AG04450 (cell line): ENCODE data around the gene ATP6V1C2. TPM values are rescaled to one million over a fixed set of nuclear protein-coding genes. Genes with fewer than 3 reads are reported as not detected.

ENCODE experiments used
- CTCF ChIA-PET: fragments of 300-600, 350-600 bp; formaldehyde crosslinking; extraction: SDS; loops from one replicate; lab custom pipeline; 2022; ENCODE audit warnings: antibody characterized with exemption, inconsistent platforms; lab: Charles Lee
- POLR2A ChIA-PET: fragments of 350-600 bp; formaldehyde crosslinking; extraction: SDS; loops from one replicate; lab custom pipeline; 2021; ENCODE audit warnings: antibody characterized with exemption, inconsistent platforms; lab: Yijun Ruan, JAX
- DNase-seq: peaks from one replicate; pipeline ENCODE4 v3.0.0-alpha.2; 2011; ENCODE audit warnings: low read depth, low spot score
- H3K27ac ChIP-seq: one replicate; pipeline ENCODE4 v1.5.1; 2012; ENCODE audit warnings: low read depth, low read length, control low read depth
- H3K27me3 ChIP-seq: one replicate; pipeline ENCODE4 v1.6.0; 2012; ENCODE audit warnings: low read length; ENCODE audit not compliant: control insufficient read depth, insufficient read depth
- H3K4me3 ChIP-seq: 2 replicates; pipeline ENCODE4 v1.5.1; 2011; ENCODE audit warnings: mild to moderate bottlenecking, low read depth, low read length, control low read depth
- H3K9me3 ChIP-seq: 2 replicates; pipeline ENCODE4 v1.5.1; 2012; ENCODE audit warnings: low read length; ENCODE audit not compliant: control insufficient read depth, insufficient read depth
- polyA minus RNA-seq: library from RNA; depleted of rRNA, polyadenylated mRNA; stranded (reverse); fragments of >200 nt; gene quantifications from 2 replicates; pipeline ENCODE4 v1.2.3, GENCODE V29; 2011; rRNA and poly(A)+ RNA removed
- polyA plus RNA-seq: library from polyadenylated mRNA; depleted of rRNA; stranded (reverse); fragments of >200 nt; gene quantifications from 2 replicates; pipeline ENCODE4 v1.2.3, GENCODE V29; 2011; rRNA removed
- TF ChIP-seq, protein P1 (sequence below): IDR thresholded peaks from 2 replicates; pipeline ENCODE4 v1.5.1; 2011; ENCODE audit warnings: low read depth, low read length, control low read depth, inconsistent platforms

ATP6V1C2 gene
- polyA plus RNA-seq (0.12 and 0.14 TPM in 2 replicates), polyA minus RNA-seq (0.09 TPM in 1 of 2 replicates, not detected in the other)

GRCh38 chr2:10721396-10722251 is at the start of gene ATP6V1C2:
TSS of gene ATP6V1C2 (plus strand) at chr2:10721630. CDS start at chr2:10722850, 1,220 bp downstream.
- Histone ChIP-seq H3K9me3 (no peaks in the 10 kb centered on the region; the same call in 1 of the 2 replicates), H3K27ac (no peak within 1 kb of the TSS), H3K27me3 (peaks cover 51% of the 10 kb centered on the region), H3K4me3 (peak within 1 kb of the TSS; percentile 43)
- ChIA-PET POLR2A (no interaction called here), CTCF (no interaction called here)
- TF ChIP-seq, protein P1, sequence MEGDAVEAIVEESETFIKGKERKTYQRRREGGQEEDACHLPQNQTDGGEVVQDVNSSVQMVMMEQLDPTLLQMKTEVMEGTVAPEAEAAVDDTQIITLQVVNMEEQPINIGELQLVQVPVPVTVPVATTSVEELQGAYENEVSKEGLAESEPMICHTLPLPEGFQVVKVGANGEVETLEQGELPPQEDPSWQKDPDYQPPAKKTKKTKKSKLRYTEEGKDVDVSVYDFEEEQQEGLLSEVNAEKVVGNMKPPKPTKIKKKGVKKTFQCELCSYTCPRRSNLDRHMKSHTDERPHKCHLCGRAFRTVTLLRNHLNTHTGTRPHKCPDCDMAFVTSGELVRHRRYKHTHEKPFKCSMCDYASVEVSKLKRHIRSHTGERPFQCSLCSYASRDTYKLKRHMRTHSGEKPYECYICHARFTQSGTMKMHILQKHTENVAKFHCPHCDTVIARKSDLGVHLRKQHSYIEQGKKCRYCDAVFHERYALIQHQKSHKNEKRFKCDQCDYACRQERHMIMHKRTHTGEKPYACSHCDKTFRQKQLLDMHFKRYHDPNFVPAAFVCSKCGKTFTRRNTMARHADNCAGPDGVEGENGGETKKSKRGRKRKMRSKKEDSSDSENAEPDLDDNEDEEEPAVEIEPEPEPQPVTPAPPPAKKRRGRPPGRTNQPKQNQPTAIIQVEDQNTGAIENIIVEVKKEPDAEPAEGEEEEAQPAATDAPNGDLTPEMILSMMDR: no peak
- DNase-seq: no peak

DNA sequence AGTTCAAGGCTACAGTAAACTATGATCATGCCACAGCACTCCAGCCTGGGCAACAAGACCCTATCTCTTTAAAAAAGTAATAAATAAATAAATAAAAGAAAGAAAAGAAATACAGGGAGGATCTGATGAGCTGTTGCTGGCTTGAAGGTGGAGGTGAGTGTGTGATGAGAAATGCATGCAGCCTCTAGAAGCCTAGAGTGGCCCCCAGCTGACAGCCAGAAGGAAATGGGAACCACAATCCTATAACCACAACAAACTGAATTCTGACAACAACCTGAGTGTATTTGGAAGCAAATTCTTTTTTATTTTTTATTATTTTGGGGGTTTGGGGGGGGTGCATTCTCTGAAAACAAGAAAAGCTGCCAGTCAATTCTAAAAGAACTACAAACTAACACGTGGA is 46.3 kb upstream of the ATP6V1C2 start:
- TF ChIP-seq, protein P1: no peak
- H3K27ac ChIP-seq: no peak overlapping the region
- DNase-seq: no peak
- H3K27me3 ChIP-seq: no peaks in the 10 kb centered on the region
- ChIA-PET POLR2A (no interaction called here), CTCF (no interaction called here)
- no peaks in the 10 kb centered on the region for H3K9me3 ChIP-seq
- no peak overlapping the region for H3K4me3 ChIP-seq

GRCh38 chr2:10678225-10678624 is 43.2 kb upstream of the ATP6V1C2 start:
- ChIA-PET CTCF (interaction anchor here (0.6 to 0.7 kb wide), 5 partner anchors 241 to 857 kb away, joined by 3 to 4 read pairs (median 3); no protein-coding TSS in a partner anchor), POLR2A (interaction anchor here (0.7 kb wide), 1 partner anchor 20 kb away, joined by 6 read pairs; no protein-coding TSS in a partner anchor)
- TF ChIP-seq, protein P1: peak; percentile 35
- H3K27me3 ChIP-seq: no peaks in the 10 kb centered on the region
- no peaks in the 10 kb centered on the region for H3K9me3 ChIP-seq
- no peak for DNase-seq
- H3K27ac ChIP-seq: no peak overlapping the region
- H3K4me3 ChIP-seq: no peak overlapping the region

GRCh38 chr2:10680214-10680613 is 41.2 kb upstream of the ATP6V1C2 start:
- TF ChIP-seq, protein P1: no peak
- ChIA-PET CTCF (no interaction called here), POLR2A (no interaction called here)
- no peak overlapping the region for H3K4me3 ChIP-seq
- DNase-seq: no peak
- H3K9me3 ChIP-seq: no peaks in the 10 kb centered on the region
- H3K27ac ChIP-seq: no peak overlapping the region
- H3K27me3 ChIP-seq: no peaks in the 10 kb centered on the region

- no peak overlapping the region for H3K27ac ChIP-seq
- H3K27me3 ChIP-seq: no peaks in the 10 kb centered on the region
- H3K9me3 ChIP-seq: no peaks in the 10 kb centered on the region
- ChIA-PET CTCF (no interaction called here), POLR2A (interaction anchor here (0.6 kb wide), 1 partner anchor 460 kb away, joined by 3 read pairs; no protein-coding TSS in a partner anchor)
- TF ChIP-seq, protein P1: no peak
- DNase-seq: no peak
- no peak overlapping the region for H3K4me3 ChIP-seq
These were observed 40.5 kb upstream of the ATP6V1C2 start for GRCh38 chr2:10680957-10681356.
